UCSD-AML1 (cell line): Measurements from ENCODE around the gene FAM89B.

ENCODE experiments used
- DNase-seq: peaks from one replicate; lab custom pipeline; 2025; ENCODE audit not compliant: unreplicated experiment; lab: John Stamatoyannopoulos, UW

FAM89B gene

DNA sequence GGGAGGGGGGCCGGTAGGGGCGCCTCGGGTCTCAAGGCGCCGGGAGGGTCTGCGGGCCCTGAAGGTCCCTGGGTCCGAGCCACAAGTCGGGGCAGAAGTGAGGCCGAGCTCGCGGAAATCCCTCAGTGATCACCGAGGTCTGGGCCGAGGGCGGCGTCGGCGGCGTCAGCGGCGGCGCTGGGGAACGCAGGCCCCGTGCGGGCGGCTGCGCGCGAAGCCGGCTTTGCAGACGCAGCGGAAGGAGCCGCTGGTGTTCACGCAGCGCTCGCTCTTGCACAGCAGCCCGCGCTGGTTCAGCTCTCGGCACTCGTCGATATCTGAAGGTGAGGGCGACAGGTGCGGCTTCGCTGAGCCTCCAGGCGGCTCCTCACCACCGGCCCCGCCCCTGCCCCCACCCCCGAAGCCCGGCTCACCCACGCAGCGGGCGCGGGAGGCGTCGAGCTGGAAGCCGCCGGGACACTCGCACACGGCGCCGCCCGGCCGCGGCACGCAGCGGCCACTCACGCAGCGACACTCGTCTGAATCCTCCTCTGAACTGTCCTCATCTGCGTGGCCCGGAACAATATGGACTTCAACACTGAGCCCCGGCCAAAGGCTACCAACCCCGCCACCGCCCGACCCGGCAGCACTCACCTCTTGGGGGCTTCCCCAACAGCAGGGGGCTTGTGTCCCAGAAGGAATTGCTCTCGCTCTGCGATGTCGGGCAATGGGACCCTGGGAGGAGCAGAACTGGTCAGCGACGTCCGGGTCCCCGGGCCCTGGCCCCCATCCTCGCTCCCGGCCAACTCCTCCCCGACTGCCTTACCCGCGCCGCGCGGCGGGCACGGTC lies 33.2 kb upstream of the FAM89B start:
- no peak for DNase-seq

GRCh38 chr11:65539744-65540289 lies 32.5 kb upstream of the FAM89B start:
- no peak for DNase-seq

- peak; percentile 87 for DNase-seq
Measured at GRCh38 chr11:65540290-65541092, 31.8 kb upstream of the FAM89B start.

DNA sequence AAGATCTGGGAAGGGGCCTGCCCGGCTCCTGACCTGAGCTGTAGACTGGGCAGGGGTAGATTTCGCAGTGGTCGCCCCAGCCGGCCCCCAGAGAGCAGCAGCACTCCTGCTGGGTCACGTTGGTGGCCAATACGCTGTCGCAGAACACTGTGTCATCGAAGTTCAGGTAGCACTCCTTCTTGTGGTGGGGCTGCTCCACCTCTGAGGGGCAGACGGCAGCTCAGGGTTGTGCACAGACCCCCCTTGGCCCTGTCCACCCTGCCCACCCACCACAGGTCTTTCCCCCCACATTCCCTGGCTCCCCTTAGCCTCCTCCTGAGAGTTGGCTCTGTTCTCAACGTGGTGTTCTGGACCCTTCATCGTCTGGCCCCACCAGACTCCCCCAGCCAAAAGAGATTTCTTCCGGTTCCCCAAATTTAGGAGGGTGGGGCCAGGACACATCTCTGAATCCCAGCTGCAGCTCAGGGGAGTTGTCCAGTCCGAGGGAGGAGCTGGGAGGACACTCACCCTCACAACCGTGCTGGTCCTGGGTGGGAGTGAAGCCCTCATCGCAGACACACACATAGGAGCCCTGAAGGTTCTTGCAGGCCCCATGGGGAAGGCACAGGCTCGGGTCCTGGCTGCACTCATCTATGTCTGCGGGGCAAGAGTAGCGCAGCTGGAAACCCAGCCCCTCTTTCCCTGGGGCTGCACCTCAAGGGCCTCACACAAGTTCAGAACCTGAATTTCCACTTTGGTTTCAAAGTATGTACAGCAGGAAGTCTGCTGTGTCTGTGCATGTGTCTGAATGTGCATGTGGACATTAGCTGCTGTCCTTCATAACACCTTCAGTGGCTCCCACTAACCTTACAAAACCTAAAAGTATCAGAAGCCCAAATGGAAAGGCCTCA lies 31.0 kb upstream of the FAM89B start:
- DNase-seq = no peak

DNA sequence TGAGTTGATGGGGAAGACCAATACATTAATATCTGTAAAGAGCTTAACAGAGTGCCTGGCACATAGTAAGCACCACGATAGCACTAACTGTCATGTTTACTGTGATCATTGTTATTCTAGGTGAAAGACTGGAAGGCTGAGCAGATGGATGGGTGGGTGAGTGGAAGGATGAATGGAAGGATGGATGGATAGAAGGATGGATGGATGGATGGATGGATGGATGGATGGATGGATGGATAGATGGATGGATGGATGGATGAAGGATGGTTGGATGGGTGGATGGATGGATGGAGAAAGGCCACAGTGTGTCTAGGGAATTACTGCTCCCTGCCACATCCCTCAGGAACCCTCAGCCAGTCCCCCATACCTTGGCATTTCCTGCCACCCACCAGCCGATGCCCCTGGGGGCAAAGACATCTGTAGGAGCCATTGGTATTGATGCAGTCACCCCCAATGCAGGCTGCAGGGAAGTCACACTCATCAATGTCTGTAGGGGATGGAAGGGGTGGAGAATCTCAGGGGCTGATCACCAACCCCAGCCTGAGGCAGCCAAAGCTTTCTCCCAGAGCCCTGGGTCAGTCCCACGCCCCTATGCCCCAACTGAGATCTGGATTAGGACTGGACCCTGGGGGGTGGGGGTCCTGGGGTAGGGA lies 29.5 kb upstream of the FAM89B start:
- no peak for DNase-seq

GRCh38 chr11:65545853-65546216 lies 26.5 kb upstream of the FAM89B start:
- no peak for DNase-seq

- DNase-seq = peak; percentile 87
Measured at GRCh38 chr11:65546217-65546958, 25.9 kb upstream of the FAM89B start.

- no peak for DNase-seq
Measured at GRCh38 chr11:65547446-65548125, 24.8 kb upstream of the FAM89B start.

GRCh38 chr11:65548395-65548794 lies 23.9 kb upstream of the FAM89B start:
- no peak for DNase-seq

GRCh38 chr11:65549096-65549495 lies 23.2 kb upstream of the FAM89B start:
- no peak for DNase-seq

DNA sequence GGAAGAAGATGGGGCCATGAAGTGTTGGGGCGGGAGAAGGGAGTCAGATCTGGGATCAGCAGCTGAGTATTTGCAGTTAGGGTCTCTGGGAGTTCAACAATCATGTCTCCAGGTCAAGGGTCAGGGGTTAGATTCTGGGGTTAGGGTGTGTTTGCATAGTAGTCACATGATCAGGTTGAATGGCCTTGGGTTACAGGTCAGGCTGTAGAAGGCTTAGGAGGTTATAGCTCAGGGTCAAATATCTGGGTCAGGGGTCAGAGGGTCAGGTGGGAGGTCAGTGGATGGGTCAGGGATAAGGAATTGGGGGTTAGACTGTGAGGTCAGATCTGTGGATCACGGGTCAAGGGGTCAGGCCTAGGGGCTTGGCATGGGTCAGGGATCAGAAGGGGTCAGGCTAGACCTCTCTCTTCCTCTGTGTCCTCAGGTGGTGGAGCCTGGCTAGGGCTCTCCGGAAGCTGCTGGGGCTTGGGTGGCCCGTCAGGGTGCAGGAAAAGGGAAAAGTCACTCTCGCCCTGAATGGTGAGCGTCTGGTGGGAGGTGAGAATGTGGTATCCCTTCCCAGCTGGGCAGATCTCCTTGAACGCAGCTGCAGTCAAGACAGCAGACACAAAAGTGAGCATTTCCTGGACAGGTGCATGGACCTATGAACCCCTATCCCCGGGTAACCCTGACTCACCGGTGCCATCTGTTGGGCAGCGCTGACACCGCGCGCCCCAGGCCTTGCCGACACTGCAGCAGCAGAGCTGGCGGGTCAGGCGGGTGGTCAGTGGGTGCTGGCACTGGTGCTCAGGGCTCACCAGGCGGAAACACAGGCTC lies 20.6 kb upstream of the FAM89B start:
- peak; percentile 67 for DNase-seq

GRCh38 chr11:65552388-65552951 lies 19.9 kb upstream of the FAM89B start:
- DNase-seq = no peak

- peak; percentile 75 for DNase-seq
Measured at GRCh38 chr11:65553301-65554001, 18.9 kb upstream of the FAM89B start.

DNA sequence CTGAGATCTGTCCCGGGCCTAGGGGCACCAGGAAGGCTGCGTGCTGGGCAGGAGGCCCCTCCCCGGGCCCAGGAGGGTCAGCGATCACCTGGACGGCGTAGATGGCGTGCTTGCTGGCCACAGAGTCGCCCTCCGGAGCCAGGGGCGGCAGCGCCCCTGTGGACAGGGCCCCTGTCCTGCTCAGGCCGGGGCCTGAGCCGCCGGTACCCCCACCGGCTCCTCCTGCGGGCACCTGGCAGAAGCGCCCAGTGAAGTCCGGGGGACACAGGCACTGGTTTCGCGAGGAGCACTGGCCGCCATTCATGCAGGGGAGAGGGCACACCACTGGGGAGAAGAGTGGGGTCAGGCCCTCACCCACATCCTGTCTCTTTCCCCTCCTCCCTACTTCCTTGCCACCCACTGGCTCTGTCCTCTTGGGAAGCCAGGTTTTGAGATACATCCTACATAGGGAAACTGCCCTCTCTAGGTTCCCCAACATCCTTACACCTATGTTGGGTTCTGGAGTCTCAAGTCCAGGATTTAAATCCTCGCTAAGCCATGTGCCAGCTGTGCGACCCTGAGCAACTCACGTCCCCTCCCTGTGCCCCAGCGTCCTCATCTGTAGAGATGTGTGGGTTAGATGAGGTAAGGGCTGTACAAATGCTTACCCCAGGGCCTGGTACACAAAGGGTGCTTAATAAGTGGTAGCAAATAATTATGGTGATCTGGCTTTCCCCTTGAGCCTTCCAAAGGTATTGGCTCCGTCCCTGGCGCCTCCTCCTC lies 18.1 kb upstream of the FAM89B start:
- no peak for DNase-seq

GRCh38 chr11:65554842-65555430 lies 17.4 kb upstream of the FAM89B start:
- no peak for DNase-seq

DNA sequence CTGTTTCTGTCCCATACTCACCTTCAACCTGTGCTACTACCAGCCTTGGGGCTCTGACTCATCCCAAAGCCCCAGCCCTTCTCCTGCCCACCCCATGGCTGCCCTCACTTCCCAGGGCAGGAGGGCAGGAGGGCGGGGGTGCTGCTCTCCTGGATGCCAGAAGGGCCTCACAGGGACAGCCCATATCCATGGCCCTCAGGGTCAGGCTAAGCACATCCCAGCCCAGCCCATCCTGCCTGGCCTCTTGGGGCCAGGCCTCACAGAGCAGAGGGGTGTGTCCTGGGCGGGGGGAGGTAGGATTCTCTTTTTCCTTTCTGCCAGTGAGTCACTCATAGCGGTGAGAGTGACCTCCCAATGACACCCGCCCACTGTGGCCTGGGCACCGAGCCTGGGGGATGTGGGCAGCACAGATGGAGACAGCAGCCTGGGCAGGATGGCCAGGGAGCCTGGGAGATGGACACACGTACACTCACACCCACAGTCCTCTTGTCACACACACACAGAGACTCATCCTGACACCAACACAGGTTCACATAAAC lies 16.6 kb upstream of the FAM89B start:
- peak; percentile 58 for DNase-seq
